HepG2 (cell line): Measurements from ENCODE around the gene TRPC1. TPM values are rescaled to one million over a fixed set of nuclear protein-coding genes. Genes with fewer than 3 reads are reported as not detected.

Source experiments
- ATAC-seq: fragments of 200-7000 bp; cut with Tn5 transposase; 3 replicates; pipeline ENCODE4 v1.9.1; 2020; ENCODE audit warnings: mild to moderate bottlenecking, moderate library complexity
- BruUV-seq: library from RNA; stranded (reverse); fragments of 400-500 nt; replicated peaks from 2 replicates; lab custom pipeline; 2021; lab: Mats Ljungman, UMichigan
- CTCF ChIA-PET: fragments of 300-600 bp; formaldehyde crosslinking; extraction: SDS; loops from one replicate; lab custom pipeline; 2021; ENCODE audit warnings: low total read pairs, inconsistent platforms, low intra/inter-chr PET ratio; lab: Yijun Ruan, JAX
- POLR2A ChIA-PET: fragments of 350-600 bp; sonication (Branson Sonifier 250); formaldehyde crosslinking; loops from one replicate; lab custom pipeline; 2020; ENCODE audit warnings: antibody characterized with exemption, inconsistent platforms; lab: Yijun Ruan, JAX
- DNase-seq: peaks from one replicate; pipeline ENCODE4 v3.0.0-alpha.2; 2015; ENCODE audit warnings: low spot score
- FAIRE-seq: peaks from 3 replicates; lab custom pipeline; 2011; peaks lifted over from hg19 to GRCh38; lab: Jason Lieb, UNC
- H2AFZ ChIP-seq: one replicate; pipeline ENCODE4 v1.6.1; 2011; ENCODE audit warnings: low read length, inconsistent platforms
- H3K27ac ChIP-seq: fragments of 300-600 bp; 3 replicates; pipeline ENCODE4 v1.8.0; 2011; ENCODE audit warnings: mixed run types, mild to moderate bottlenecking, mixed read lengths, low read length, inconsistent platforms; ENCODE audit not compliant: insufficient read depth; ENCODE audit errors: extremely low read length
- H3K27me3 ChIP-seq, 2 experiments: fragments of 200-600 bp in 1 of 2; 2 replicates in 1 of 2; 3 replicates in 1 of 2; pipeline versions ENCODE4 v1.6.0 to v1.8.0; 2011; ENCODE audit warnings: low read length in 2 of 2, mild to moderate bottlenecking in 2 of 2, moderate library complexity in 2 of 2, inconsistent platforms in 1 of 2; ENCODE audit not compliant: insufficient read depth in 2 of 2, control insufficient read depth in 1 of 2
- H3K36me3 ChIP-seq, 2 experiments: fragments of 200-600 bp in 1 of 2; replicated peaks in 1 of 2; 2 replicates in 1 of 2; 3 replicates in 1 of 2; pipeline versions ENCODE4 v1.5.1 to v1.8.0; 2011; ENCODE audit warnings: low read length in 2 of 2, inconsistent platforms in 1 of 2; ENCODE audit not compliant: insufficient read depth in 2 of 2, control insufficient read depth in 1 of 2
- H3K4me1 ChIP-seq: 2 replicates; pipeline ENCODE4 v1.5.1; 2012; ENCODE audit warnings: low read length, inconsistent platforms; ENCODE audit not compliant: insufficient read depth
- H3K4me2 ChIP-seq: 2 replicates; pipeline ENCODE4 v1.6.0; 2011; ENCODE audit warnings: low read depth, low read length, inconsistent platforms
- H3K4me3 ChIP-seq, 3 experiments: fragments of 200-600 bp in 1 of 3; sonication (generic), shearing (Covaris generic) in 1 of 3; replicated peaks in 1 of 3; 2 replicates each; pipeline ENCODE4 v1.5.1; 2011 to 2016; ENCODE audit warnings: low read length in 3 of 3, inconsistent platforms in 2 of 3, low read depth in 2 of 3, mild to moderate bottlenecking in 2 of 3, control low read depth in 1 of 3, mixed read lengths in 1 of 3; ENCODE audit not compliant: insufficient read depth in 1 of 3
- H3K79me2 ChIP-seq: one replicate; pipeline ENCODE4 v1.6.1; 2011; ENCODE audit warnings: low read length, inconsistent platforms; ENCODE audit not compliant: insufficient read depth
- H3K9ac ChIP-seq: 2 replicates; pipeline ENCODE4 v1.6.0; 2011; ENCODE audit warnings: mild to moderate bottlenecking, low read depth, low read length, inconsistent platforms; ENCODE audit not compliant: insufficient read depth
- H3K9me3 ChIP-seq: 2 replicates; pipeline ENCODE4 v1.5.1; 2012; ENCODE audit warnings: mild to moderate bottlenecking, low read length
- H4K20me1 ChIP-seq: 2 replicates; pipeline ENCODE4 v1.6.0; 2011; ENCODE audit warnings: inconsistent platforms, mild to moderate bottlenecking, low read length, moderate library complexity; ENCODE audit not compliant: insufficient read depth
- CEBPG ChIP-seq: IDR thresholded peaks from 2 replicates; pipeline ENCODE4 v1.6.1; 2016
- ELF3 ChIP-seq: IDR thresholded peaks from 2 replicates; pipeline ENCODE4 v1.6.1; 2016; ENCODE audit warnings: missing genetic modification reagents, missing compliant biosample characterization
- HNRNPK ChIP-seq: fragments of 200-400 bp; formaldehyde crosslinking; IDR thresholded peaks from 2 replicates; pipeline ENCODE4 v1.6.1; 2018; ENCODE audit warnings: low read length, low read depth, moderate library complexity, mild to moderate bottlenecking; ENCODE audit not compliant: poor library complexity, severe bottlenecking
- NCOA1 ChIP-seq: sonication (generic); formaldehyde crosslinking; IDR thresholded peaks from 2 replicates; pipeline ENCODE4 v1.9.0; 2021; ENCODE audit warnings: missing genetic modification reagents
- NFE2L1 ChIP-seq: sonication (generic); formaldehyde crosslinking; IDR thresholded peaks from 2 replicates; pipeline ENCODE4 v1.4.0; 2020; ENCODE audit warnings: missing genetic modification reagents, mild to moderate bottlenecking, borderline replicate concordance
- RBFOX2 ChIP-seq: fragments of 200-400 bp; formaldehyde crosslinking; IDR thresholded peaks from 2 replicates; pipeline ENCODE4 v1.6.1; 2017; ENCODE audit warnings: low read depth, mild to moderate bottlenecking, low read length
- SMARCE1 ChIP-seq: fragments of 450-650 bp; IDR thresholded peaks from 2 replicates; pipeline ENCODE4 v1.6.1; 2017; ENCODE audit warnings: borderline replicate concordance
- TAF15 ChIP-seq: fragments of 200-400 bp; formaldehyde crosslinking; IDR thresholded peaks from one replicate; pipeline ENCODE4 v1.6.1; 2018; ENCODE audit warnings: mild to moderate bottlenecking, low read depth, low read length; ENCODE audit not compliant: poor library complexity, severe bottlenecking
- ZNF3 ChIP-seq: IDR thresholded peaks from 2 replicates; pipeline ENCODE4 v1.7.0; 2017; ENCODE audit warnings: inconsistent platforms
- ZNF33A ChIP-seq: sonication (generic); formaldehyde crosslinking; IDR thresholded peaks from 2 replicates; pipeline ENCODE4 v1.5.1; 2020; ENCODE audit warnings: missing genetic modification reagents, mild to moderate bottlenecking, moderate library complexity, borderline replicate concordance
- ZNF354B ChIP-seq: sonication (generic); formaldehyde crosslinking; IDR thresholded peaks from 2 replicates; pipeline ENCODE4 v1.8.0; 2022; ENCODE audit warnings: mild to moderate bottlenecking, missing genetic modification reagents
- WGBS: methylation state at CpG from one replicate; pipeline ENCODE4 v1.1.6; 2017; ENCODE audit warnings: low lambda C conversion rate; 5-methylcytosine and 5-hydroxymethylcytosine counted together
- in situ Hi-C: cut with HindIII; loops from 2 replicates; pipeline ENCODE4 v1.10.0; 2017; ENCODE audit warnings: low pct_unique_long_range_greater_than_20kb; ENCODE audit not compliant: extremely low pct_ligation_motif_present
- intact Hi-C: fragments of 100-400 bp; cut with micrococcal nuclease; formaldehyde crosslinking; loops from one replicate; pipeline ENCODE4 v1.10.0; 2022; ENCODE audit not compliant: unreplicated experiment
- polyA plus RNA-seq, 8 experiments: library from polyadenylated mRNA; depleted of rRNA in 3 of 8; stranded (reverse) in 7 of 8; unstranded in 1 of 8; fragments of >200 nt; fragmentation: Illumina TruSeq in 4 of 8; extraction: Trizol in 4 of 8; gene quantifications; 2 replicates each; pipeline versions ENCODE4 v1.2.1 to v1.2.3, GENCODE V29; 2011 to 2016; ENCODE audit warnings: low read depth in 4 of 8, missing spikeins in 1 of 8, mixed read lengths in 1 of 8; ENCODE audit not compliant: insufficient read depth in 1 of 8
- total RNA-seq, 5 experiments: library from RNA; depleted of rRNA; stranded (reverse); fragments of >200 nt; fragmentation: Illumina TruSeq; extraction: Trizol; gene quantifications; 2 replicates each; pipeline ENCODE4 v1.2.3, GENCODE V29; 2016; ENCODE audit warnings: low read depth in 1 of 5
- TF ChIP-seq, protein P1 (sequence below): sonication (generic); formaldehyde crosslinking; IDR thresholded peaks from 2 replicates; pipeline ENCODE4 v1.5.1; 2020; ENCODE audit warnings: mild to moderate bottlenecking, missing genetic modification reagents
- TF ChIP-seq, protein P2 (sequence below): sonication (generic); formaldehyde crosslinking; IDR thresholded peaks from 2 replicates; pipeline ENCODE4 v1.5.0; 2020; ENCODE audit warnings: mild to moderate bottlenecking, missing genetic modification reagents
- TF ChIP-seq, protein P3 (sequence below): sonication (generic); formaldehyde crosslinking; IDR thresholded peaks from 2 replicates; pipeline ENCODE4 v1.9.0; 2021; ENCODE audit warnings: missing genetic modification reagents, borderline replicate concordance
- TF ChIP-seq, protein P4 (sequence below): IDR thresholded peaks from 2 replicates; pipeline ENCODE4 v1.6.1; 2016; ENCODE audit warnings: control low read depth

Gene TRPC1
- total and polyA plus RNA-seq, 2 of the 13 experiments (the other 11 are each of a cell fraction or from before 2014, with no cell fraction given): 10.8 to 13.1 TPM

DNA sequence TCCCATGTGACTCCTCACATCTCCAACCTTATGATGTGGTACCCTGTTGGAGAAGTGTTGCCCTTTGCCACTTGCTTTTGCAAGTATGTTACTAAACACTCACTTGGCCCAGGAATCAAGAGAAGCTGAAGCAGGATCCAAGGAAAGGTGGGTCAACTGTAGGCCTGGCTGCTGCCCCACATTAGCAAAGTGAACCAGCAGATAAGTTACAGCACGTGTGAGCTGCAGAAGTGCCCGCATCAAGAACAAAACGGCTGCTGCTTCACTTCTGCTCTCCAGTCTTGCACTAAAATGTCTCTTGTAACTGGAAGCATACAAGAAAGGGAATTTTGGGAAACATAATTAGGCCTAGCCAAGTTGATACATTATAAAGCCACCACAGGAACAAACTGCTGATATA, 85.4 kb downstream of the TRPC1 start:
- Histone ChIP-seq H3K4me3 (no peak overlapping the region), H4K20me1 (no peaks in the 10 kb centered on the region), H3K27me3 (no peaks in the 10 kb centered on the region), H3K9ac (no peak overlapping the region), H3K9me3 (no peaks in the 10 kb centered on the region), H2AFZ (no peak overlapping the region), H3K36me3 (peaks cover 0 to 5% of the 10 kb centered on the region in 2 experiments; a peak in 1 of 5 replicates), H3K79me2 (no peaks in the 10 kb centered on the region), H3K27ac (no peak overlapping the region), H3K4me2 (no peak overlapping the region), H3K4me1 (no peaks in the 10 kb centered on the region)
- no peak for FAIRE-seq
- 80% methylated on average over 3 of the region's 3 CpGs for WGBS
- ATAC-seq: no peak
- no peak for DNase-seq
- in situ Hi-C loops: no loop called here
- intact Hi-C loops: no loop called here
- POLR2A ChIA-PET: no interaction called here
- TF ChIP-seq TAF15: no peak
- TF ChIP-seq ZNF3 (CRISPR knock-in tag): no peak
- TF ChIP-seq, protein P1, sequence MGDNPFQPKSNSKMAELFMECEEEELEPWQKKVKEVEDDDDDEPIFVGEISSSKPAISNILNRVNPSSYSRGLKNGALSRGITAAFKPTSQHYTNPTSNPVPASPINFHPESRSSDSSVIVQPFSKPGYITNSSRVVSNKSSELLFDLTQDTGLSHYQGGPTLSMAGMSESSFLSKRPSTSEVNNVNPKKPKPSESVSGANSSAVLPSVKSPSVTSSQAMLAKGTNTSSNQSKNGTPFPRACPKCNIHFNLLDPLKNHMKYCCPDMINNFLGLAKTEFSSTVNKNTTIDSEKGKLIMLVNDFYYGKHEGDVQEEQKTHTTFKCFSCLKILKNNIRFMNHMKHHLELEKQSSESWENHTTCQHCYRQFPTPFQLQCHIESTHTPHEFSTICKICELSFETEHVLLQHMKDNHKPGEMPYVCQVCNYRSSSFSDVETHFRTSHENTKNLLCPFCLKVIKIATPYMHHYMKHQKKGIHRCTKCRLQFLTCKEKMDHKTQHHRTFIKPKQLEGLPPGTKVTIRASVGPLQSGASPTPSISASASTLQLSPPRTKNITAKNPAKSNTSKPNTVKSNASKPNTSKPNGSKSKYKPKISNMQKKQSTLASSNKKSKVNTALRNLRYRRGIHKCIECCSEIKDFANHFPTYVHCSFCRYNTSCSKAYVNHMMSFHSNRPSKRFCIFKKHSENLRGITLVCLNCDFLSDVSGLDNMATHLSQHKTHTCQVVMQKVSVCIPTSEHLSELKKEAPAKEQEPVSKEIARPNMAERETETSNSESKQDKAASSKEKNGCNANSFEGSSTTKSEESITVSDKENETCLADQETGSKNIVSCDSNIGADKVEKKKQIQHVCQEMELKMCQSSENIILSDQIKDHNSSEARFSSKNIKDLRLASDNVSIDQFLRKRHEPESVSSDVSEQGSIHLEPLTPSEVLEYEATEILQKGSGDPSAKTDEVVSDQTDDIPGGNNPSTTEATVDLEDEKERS (CRISPR knock-in tag): no peak
- TF ChIP-seq ZNF354B (CRISPR knock-in tag): no peak
- no peak for TF ChIP-seq CEBPG (CRISPR knock-in tag)
- no peak for TF ChIP-seq NCOA1 (CRISPR knock-in tag)
- no peak for TF ChIP-seq ELF3 (CRISPR knock-in tag)
- TF ChIP-seq SMARCE1: no peak
- TF ChIP-seq, protein P2, sequence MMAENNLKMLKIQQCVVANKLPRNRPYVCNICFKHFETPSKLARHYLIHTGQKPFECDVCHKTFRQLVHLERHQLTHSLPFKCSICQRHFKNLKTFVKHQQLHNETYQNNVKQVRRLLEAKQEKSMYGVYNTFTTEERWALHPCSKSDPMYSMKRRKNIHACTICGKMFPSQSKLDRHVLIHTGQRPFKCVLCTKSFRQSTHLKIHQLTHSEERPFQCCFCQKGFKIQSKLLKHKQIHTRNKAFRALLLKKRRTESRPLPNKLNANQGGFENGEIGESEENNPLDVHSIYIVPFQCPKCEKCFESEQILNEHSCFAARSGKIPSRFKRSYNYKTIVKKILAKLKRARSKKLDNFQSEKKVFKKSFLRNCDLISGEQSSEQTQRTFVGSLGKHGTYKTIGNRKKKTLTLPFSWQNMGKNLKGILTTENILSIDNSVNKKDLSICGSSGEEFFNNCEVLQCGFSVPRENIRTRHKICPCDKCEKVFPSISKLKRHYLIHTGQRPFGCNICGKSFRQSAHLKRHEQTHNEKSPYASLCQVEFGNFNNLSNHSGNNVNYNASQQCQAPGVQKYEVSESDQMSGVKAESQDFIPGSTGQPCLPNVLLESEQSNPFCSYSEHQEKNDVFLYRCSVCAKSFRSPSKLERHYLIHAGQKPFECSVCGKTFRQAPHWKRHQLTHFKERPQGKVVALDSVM (CRISPR knock-in tag): no peak
- no peak for TF ChIP-seq HNRNPK
- no peak for TF ChIP-seq RBFOX2
- TF ChIP-seq, protein P3, sequence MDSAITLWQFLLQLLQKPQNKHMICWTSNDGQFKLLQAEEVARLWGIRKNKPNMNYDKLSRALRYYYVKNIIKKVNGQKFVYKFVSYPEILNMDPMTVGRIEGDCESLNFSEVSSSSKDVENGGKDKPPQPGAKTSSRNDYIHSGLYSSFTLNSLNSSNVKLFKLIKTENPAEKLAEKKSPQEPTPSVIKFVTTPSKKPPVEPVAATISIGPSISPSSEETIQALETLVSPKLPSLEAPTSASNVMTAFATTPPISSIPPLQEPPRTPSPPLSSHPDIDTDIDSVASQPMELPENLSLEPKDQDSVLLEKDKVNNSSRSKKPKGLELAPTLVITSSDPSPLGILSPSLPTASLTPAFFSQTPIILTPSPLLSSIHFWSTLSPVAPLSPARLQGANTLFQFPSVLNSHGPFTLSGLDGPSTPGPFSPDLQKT (CRISPR knock-in tag): no peak
- TF ChIP-seq, protein P4, sequence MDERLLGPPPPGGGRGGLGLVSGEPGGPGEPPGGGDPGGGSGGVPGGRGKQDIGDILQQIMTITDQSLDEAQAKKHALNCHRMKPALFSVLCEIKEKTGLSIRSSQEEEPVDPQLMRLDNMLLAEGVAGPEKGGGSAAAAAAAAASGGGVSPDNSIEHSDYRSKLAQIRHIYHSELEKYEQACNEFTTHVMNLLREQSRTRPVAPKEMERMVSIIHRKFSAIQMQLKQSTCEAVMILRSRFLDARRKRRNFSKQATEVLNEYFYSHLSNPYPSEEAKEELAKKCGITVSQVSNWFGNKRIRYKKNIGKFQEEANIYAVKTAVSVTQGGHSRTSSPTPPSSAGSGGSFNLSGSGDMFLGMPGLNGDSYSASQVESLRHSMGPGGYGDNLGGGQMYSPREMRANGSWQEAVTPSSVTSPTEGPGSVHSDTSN (CRISPR knock-in tag): no peak
- TF ChIP-seq NFE2L1: no peak
- no peak for TF ChIP-seq ZNF33A (CRISPR knock-in tag)
- CTCF ChIA-PET: no interaction called here
- no TSS peak for BruUV-seq
